Measurements from ENCODE around the gene TULP1.
"Not testable (repeated sequence)": the region's sequence is repeated elsewhere in the genome, so short reads cannot be mapped to it uniquely, and the experiment has no call there.

TULP1 gene

DNA sequence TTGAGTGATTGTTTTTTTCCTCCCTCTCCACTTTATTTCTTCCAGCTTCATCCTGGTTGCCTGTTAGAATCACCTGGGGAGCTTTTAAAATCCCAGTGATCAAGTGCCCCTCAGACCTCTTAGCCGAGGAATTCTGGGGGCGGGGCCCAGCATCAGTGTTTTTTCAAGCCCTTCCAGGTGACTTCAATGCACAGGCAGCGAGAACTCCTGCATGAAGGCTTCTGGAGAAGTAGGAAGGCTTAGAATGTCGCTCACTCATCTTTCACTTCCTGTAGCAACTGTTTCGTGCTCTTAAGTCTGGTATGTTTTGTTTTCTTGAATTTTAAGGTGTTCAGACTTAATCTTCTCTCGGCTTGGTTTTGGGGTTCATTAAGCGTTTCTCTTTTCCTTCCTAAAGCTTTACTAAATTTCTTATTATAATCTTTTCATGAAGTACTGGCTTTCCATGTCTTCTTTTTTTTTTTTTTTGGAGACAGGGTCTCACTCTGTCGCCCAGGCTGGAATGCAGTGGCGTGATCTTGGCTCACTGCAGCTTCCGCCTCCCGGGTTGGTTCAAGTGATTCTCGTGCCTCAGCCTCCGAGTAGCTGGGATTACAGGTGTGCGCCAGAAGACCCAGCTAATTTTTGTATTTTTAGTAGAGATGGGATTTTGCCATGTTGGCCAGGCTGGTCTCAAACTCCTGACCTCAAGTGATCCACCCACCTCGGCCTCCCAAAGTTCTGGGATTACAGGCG, 30.9 kb upstream of the TULP1 start:
- H3K27me3 ChIP-seq (ENCODE audit: control insufficient read depth, insufficient read depth, low read length): peaks cover 32% of the 10 kb centered on the region
- no peaks in the 10 kb centered on the region for H3K9me3 ChIP-seq (replicated peaks; ENCODE audit: low read length)
- H3K4me2 ChIP-seq (ENCODE audit: low read length): no peak overlapping the region
- H3K4me1 ChIP-seq (ENCODE audit: control insufficient read depth, insufficient read depth, low read length): no peaks in the 10 kb centered on the region
- no peak overlapping the region for H3K4me3 ChIP-seq (ENCODE audit: low read length)
- no peak overlapping the region for H3K9ac ChIP-seq (ENCODE audit: low read depth, low read length)
- H3K36me3 ChIP-seq (ENCODE audit: insufficient read depth, low read length): no peaks in the 10 kb centered on the region

DNA sequence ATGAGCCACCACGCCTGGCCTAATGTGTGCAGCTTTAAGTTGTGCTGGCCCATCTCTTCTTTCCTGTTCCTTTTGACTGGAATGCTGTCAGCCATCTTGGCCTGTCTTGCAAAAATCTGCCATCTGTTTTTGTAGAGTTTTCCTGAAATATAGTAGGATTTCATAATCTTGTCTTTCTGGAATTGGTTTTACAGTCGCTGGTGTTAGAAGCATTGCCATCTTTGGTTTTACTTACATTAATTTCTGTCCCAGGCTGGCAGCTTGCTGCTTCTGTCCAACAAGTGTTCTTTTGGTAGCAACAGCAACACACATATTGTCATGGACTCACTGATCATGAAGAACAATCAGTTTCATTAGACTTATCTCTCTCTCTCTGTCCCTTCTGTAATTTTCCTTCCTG, 29.1 kb upstream of the TULP1 start:
- Histone ChIP-seq H3K36me3 (ENCODE audit: insufficient read depth, low read length) (no peaks in the 10 kb centered on the region), H3K9ac (ENCODE audit: low read depth, low read length) (no peak overlapping the region), H3K9me3 (replicated peaks; ENCODE audit: low read length) (no peaks in the 10 kb centered on the region), H3K4me3 (ENCODE audit: low read length) (no peak overlapping the region), H3K4me2 (ENCODE audit: low read length) (no peak overlapping the region), H3K4me1 (ENCODE audit: control insufficient read depth, insufficient read depth, low read length) (no peaks in the 10 kb centered on the region), H3K27me3 (ENCODE audit: control insufficient read depth, insufficient read depth, low read length) (peaks cover 30% of the 10 kb centered on the region)

DNA sequence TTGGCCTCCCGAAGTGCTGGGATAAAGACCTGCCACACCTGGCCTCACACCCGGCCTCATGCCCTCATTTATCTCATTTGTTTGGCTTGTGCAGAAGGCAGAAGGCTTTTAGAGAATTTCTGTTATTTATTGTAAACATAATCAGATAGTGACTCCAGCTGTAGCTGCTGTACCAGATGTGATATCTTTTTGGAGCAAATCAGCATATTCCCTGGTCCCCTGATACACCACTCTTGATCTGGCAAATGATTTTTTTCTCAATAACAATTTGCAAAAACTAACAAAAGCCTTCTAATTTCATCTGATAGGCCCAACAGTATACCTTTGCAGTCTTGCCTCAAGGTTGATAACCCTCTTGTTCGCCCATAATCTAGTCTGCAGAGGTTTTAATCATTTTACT, 26.5 kb upstream of the TULP1 start:
- Histone ChIP-seq H3K36me3 (ENCODE audit: insufficient read depth, low read length) (no peaks in the 10 kb centered on the region), H3K9me3 (replicated peaks; ENCODE audit: low read length) (no peaks in the 10 kb centered on the region), H3K4me1 (ENCODE audit: control insufficient read depth, insufficient read depth, low read length) (no peaks in the 10 kb centered on the region), H3K9ac (ENCODE audit: low read depth, low read length) (no peak overlapping the region), H3K4me2 (ENCODE audit: low read length) (no peak overlapping the region), H3K27me3 (ENCODE audit: control insufficient read depth, insufficient read depth, low read length) (peaks cover 28% of the 10 kb centered on the region), H3K4me3 (ENCODE audit: low read length) (no peak overlapping the region)

DNA sequence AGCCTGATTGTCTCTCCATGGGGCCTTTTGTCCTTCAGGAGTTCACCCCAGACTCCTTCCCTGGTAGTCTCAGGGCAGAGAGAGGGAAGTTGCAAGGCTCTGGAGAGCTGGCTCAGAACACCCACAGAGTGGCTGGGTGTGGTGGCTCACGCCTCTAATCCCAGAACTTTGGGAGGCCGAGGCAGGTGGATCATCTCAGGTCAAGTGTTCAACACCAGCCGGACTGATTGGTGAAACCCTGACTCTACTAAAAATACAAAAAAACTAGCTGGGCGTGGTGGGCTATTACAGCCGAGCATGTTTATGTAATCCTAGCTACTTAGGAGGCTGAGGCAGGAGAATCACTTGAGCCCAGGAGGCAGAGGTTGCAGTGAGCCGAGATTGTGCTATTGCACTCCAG, 23.2 kb upstream of the TULP1 start:
- not testable (repeated sequence) for H3K4me1 ChIP-seq (ENCODE audit: control insufficient read depth, insufficient read depth, low read length); H3K36me3 ChIP-seq (ENCODE audit: insufficient read depth, low read length); H3K9me3 ChIP-seq (replicated peaks; ENCODE audit: low read length); H3K9ac ChIP-seq (ENCODE audit: low read depth, low read length); H3K4me2 ChIP-seq (ENCODE audit: low read length); H3K4me3 ChIP-seq (ENCODE audit: low read length)
- H3K27me3 ChIP-seq (ENCODE audit: control insufficient read depth, insufficient read depth, low read length): peaks cover 40% of the 10 kb centered on the region

DNA sequence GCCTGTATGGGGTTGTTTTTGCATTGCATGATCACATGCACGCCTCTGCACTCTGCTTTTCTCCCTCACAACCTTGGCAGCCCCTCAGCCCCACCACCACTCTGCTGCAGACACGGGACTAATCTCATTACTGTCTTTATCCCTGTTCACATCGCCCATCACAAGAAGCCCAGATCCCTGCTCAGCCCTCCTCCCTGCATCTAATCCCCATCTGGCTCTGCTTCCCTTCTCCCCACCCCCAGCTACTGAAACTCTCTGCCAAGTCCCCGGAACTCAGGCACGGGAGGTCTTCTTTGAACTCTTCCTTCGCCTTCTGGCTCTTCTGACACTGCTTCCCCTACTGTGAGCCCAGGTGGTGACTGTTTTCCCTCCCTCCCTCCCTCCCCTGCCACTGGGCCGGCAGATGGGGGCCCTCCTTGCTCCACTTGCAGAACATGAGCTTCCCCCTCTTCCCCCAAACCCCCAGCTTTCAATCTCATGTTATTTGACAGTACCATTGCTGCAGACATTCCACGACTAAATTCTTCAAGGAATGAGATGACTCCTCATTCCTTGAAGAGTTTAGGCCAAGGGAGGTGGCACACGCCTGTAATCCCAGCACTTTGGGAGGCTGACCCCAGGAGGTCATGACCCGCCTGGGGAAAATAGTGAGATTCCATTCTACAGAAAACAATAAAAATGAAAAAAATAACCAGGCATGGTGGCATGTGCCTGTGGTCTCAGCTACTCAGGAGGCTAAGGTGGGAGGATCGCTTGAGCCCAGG, 21.9 kb upstream of the TULP1 start:
- Histone ChIP-seq H3K9ac (ENCODE audit: low read depth, low read length) (no peak overlapping the region), H3K4me3 (ENCODE audit: low read length) (no peak overlapping the region), H3K27me3 (ENCODE audit: control insufficient read depth, insufficient read depth, low read length) (peaks cover 39% of the 10 kb centered on the region), H3K9me3 (replicated peaks; ENCODE audit: low read length) (no peaks in the 10 kb centered on the region), H3K4me1 (ENCODE audit: control insufficient read depth, insufficient read depth, low read length) (no peaks in the 10 kb centered on the region), H3K4me2 (ENCODE audit: low read length) (no peak overlapping the region), H3K36me3 (ENCODE audit: insufficient read depth, low read length) (no peaks in the 10 kb centered on the region)

DNA sequence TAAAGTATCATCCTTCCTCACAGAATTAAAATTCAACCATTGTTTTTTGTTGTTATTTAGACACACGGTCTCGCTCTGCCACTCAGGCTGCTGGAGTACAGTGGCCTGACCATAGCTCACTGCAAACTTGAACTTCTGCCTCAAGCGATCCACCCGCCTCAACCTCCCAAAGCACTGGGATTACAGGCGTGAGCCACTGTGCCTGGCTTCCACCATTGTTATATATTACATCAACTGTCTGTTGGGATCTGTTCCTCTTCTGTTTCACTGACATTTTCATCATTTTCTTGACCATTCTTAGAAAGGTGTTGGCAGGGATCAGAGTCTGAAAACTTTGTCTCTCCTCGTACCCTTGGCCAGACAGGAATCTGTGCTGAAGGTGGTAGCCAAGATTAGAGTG, 21.3 kb upstream of the TULP1 start:
- Histone ChIP-seq H3K9ac (ENCODE audit: low read depth, low read length) (no peak overlapping the region), H3K9me3 (replicated peaks; ENCODE audit: low read length) (no peaks in the 10 kb centered on the region), H3K4me3 (ENCODE audit: low read length) (no peak overlapping the region), H3K4me1 (ENCODE audit: control insufficient read depth, insufficient read depth, low read length) (no peaks in the 10 kb centered on the region), H3K27me3 (ENCODE audit: control insufficient read depth, insufficient read depth, low read length) (peaks cover 33% of the 10 kb centered on the region), H3K4me2 (ENCODE audit: low read length) (no peak overlapping the region), H3K36me3 (ENCODE audit: insufficient read depth, low read length) (no peaks in the 10 kb centered on the region)

DNA sequence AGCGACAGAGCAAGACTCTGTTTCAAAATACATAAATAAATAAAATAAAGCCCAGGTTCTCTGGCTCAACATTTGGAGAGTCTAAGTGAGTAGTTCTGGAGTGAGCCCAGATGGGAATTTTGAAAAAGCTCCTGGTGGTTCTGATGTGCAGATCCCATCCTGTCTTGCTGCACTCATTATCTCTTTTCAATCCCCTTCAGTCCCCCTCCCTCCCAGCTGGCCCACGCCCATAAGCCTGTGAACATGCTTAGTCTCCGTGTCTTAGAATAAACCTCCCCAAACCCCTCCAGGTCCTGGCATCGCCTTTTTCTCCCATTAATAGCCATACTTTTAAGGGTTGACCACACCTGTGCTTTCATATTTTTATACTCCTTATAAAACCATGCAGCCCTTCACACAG, 19.4 kb upstream of the TULP1 start:
- Histone ChIP-seq H3K27me3 (ENCODE audit: control insufficient read depth, insufficient read depth, low read length) (peaks cover 37% of the 10 kb centered on the region), H3K9ac (ENCODE audit: low read depth, low read length) (no peak overlapping the region), H3K4me1 (ENCODE audit: control insufficient read depth, insufficient read depth, low read length) (no peaks in the 10 kb centered on the region), H3K9me3 (replicated peaks; ENCODE audit: low read length) (no peaks in the 10 kb centered on the region), H3K4me2 (ENCODE audit: low read length) (no peak overlapping the region), H3K4me3 (ENCODE audit: low read length) (no peak overlapping the region), H3K36me3 (ENCODE audit: insufficient read depth, low read length) (no peaks in the 10 kb centered on the region)

DNA sequence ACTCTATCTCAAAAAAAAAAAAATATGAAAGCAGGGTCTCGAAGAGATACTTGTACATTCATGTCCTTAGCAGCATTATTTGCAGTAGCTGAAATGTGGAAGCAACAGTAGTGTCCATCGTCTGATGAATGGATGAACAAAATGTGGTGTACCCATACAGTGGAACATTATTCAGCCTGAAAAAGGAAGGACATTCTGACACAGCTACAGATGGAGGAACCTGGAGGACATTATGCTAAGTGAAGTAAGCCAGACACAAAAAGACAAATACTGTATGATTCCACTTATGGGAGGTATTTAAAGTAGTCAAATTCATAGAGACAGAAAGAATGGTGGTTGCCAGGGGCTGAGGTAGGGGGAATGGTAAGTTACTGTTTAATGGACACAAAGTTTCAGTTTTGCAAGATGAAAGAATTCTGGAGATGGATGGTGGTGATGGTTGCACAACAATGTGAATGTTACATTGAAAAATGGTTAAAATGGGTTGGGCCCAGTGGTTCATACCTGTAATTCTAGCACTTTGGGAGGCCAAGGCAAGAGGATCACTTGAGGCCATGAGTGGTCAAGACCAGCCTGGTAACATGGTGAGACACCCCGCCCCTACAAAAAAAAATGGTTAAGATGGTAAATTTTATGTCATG, 11.8 kb upstream of the TULP1 start:
- H3K4me3 ChIP-seq (ENCODE audit: low read length): no peak overlapping the region
- H3K4me2 ChIP-seq (ENCODE audit: low read length): no peak overlapping the region
- peaks cover 15% of the 10 kb centered on the region for H3K27me3 ChIP-seq (ENCODE audit: control insufficient read depth, insufficient read depth, low read length)
- no peaks in the 10 kb centered on the region for H3K36me3 ChIP-seq (ENCODE audit: insufficient read depth, low read length)
- no peak overlapping the region for H3K9ac ChIP-seq (ENCODE audit: low read depth, low read length)
- H3K4me1 ChIP-seq (ENCODE audit: control insufficient read depth, insufficient read depth, low read length): no peaks in the 10 kb centered on the region
- no peaks in the 10 kb centered on the region for H3K9me3 ChIP-seq (replicated peaks; ENCODE audit: low read length)

DNA sequence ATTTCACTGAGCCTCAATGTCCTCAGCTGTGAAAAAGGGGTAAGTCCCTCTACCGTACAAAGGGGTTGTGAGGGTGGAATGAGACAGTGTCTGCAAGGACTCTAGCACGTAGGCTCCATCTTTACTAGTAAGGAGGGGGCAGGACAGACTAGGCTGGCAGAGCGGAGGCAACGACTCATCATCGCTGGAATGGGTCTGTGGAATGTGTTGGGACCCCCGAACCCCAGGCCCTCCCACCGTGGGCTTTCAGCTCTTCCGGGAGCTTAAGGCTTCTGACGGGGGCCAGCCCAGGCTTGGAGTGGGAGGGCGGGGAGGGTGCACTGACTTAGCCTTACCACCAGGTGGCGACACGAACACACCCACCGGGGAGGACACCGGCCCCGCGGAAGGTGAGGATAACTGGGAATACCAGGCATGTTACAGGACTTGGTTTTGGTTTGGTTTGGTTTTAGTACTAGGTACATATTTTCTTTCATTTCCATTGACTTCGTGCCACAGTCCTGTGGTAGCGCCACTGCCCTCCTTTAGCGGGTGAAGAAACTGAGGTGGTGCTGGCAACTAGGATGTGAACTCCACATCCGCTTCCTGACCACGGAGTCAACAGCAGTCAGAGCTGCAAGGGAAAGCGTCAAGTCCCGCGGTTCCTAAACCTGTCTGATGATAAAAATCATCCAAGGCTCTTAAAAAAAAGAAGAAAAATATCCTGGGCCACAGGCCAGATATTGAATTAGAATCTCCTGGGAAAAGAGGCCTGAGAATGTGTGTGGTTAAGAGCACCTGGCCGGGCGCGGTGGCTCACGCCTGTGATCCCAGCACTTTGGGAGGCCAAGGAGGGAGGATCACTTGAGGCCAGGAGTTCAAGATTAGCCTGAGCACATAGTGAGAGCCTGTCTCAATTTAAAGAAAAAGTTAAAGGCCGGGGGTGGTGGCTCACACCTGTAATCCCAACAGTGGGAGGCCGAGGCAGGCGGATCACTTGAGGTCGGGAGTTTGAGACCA, 10.3 kb upstream of the TULP1 start:
- Histone ChIP-seq H3K9me3 (replicated peaks; ENCODE audit: low read length) (no peaks in the 10 kb centered on the region), H3K4me2 (ENCODE audit: low read length) (peak overlapping the region; percentile 48), H3K9ac (ENCODE audit: low read depth, low read length) (no peak overlapping the region), H3K4me1 (ENCODE audit: control insufficient read depth, insufficient read depth, low read length) (no peaks in the 10 kb centered on the region), H3K36me3 (ENCODE audit: insufficient read depth, low read length) (no peaks in the 10 kb centered on the region), H3K4me3 (ENCODE audit: low read length) (no peak overlapping the region), H3K27me3 (ENCODE audit: control insufficient read depth, insufficient read depth, low read length) (peaks cover 14% of the 10 kb centered on the region)

DNA sequence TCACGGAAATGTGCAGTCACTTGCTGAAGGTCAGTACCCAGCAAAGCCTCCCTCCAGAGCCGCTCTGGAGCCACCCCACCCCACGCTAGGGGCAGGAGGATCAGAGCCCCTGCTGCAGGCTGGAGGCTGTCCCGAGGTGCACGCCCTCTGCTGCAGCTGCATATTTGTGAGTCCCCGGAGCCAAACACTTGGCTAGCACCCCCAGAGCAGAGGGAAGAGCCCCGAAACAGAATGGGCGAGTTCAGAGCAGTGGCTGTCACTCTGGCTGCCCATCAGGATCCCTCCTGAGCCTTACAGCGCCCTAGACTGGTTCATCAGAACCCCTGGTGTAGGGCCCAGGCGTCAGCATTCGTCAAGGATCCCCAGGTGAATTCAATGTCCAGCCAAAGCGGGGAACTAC, 9.5 kb upstream of the TULP1 start:
- Histone ChIP-seq H3K36me3 (ENCODE audit: insufficient read depth, low read length) (no peaks in the 10 kb centered on the region), H3K4me3 (ENCODE audit: low read length) (no peak overlapping the region), H3K4me1 (ENCODE audit: control insufficient read depth, insufficient read depth, low read length) (no peaks in the 10 kb centered on the region), H3K4me2 (ENCODE audit: low read length) (no peak overlapping the region), H3K9ac (ENCODE audit: low read depth, low read length) (no peak overlapping the region), H3K9me3 (replicated peaks; ENCODE audit: low read length) (no peaks in the 10 kb centered on the region), H3K27me3 (ENCODE audit: control insufficient read depth, insufficient read depth, low read length) (peaks cover 7% of the 10 kb centered on the region)

DNA sequence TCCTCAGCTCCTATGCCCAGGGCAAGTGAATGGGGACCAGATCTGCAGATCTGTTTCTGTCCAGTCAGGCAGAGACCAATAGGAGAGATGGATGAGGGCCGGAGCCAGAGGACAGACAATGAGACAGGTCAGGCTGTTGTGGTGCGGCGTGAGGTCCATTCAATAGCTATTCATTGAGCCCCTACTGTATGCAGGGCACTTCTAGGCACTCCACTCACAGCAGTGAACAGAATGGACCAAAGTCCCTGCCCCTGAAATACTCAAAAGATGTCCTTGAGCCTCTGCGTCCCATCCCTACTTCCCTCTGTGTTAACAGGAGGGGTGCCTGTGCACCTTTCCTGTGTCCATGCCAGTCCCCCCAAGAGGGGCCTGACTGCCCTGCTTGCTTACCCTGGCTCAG, 8.5 kb upstream of the TULP1 start:
- no peak overlapping the region for H3K9ac ChIP-seq (ENCODE audit: low read depth, low read length)
- H3K36me3 ChIP-seq (ENCODE audit: insufficient read depth, low read length): no peaks in the 10 kb centered on the region
- H3K4me1 ChIP-seq (ENCODE audit: control insufficient read depth, insufficient read depth, low read length): no peaks in the 10 kb centered on the region
- H3K9me3 ChIP-seq (replicated peaks; ENCODE audit: low read length): no peaks in the 10 kb centered on the region
- H3K4me3 ChIP-seq (ENCODE audit: low read length): no peak overlapping the region
- H3K4me2 ChIP-seq (ENCODE audit: low read length): no peak overlapping the region
- peaks cover 7% of the 10 kb centered on the region for H3K27me3 ChIP-seq (ENCODE audit: control insufficient read depth, insufficient read depth, low read length)

All from skeletal muscle satellite cell (primary cell).